ENCODE results near the gene HLA-E.

GRCh38 chr6:30461055-30461454 lies 28.3 kb upstream of the HLA-E start:
- TF ChIP-seq PPARA (CRISPR knock-in tag; IDR thresholded peaks at IDR 0.05; ENCODE audit: borderline replicate concordance), result no peak
- TF ChIP-seq POU6F1 (CRISPR knock-in tag; IDR thresholded peaks at IDR 0.05; ENCODE audit: borderline replicate concordance, low read depth), result no peak
- TF ChIP-seq PATZ1 (CRISPR knock-in tag; IDR thresholded peaks at IDR 0.05; ENCODE audit: borderline replicate concordance), result no peak
- TF ChIP-seq RARB (CRISPR knock-in tag; IDR thresholded peaks at IDR 0.05), result no peak
- TF ChIP-seq BACH2 (CRISPR knock-in tag; IDR thresholded peaks at IDR 0.05; ENCODE audit: borderline replicate concordance), result no peak
- no peak for TF ChIP-seq TCF4 (CRISPR knock-in tag; IDR thresholded peaks at IDR 0.05; ENCODE audit: borderline replicate concordance)
- TF ChIP-seq ARNTL (CRISPR knock-in tag; IDR thresholded peaks at IDR 0.05; ENCODE audit: borderline replicate concordance, low read depth), result no peak
- TF ChIP-seq ZFP30 (CRISPR knock-in tag; IDR thresholded peaks at IDR 0.05), result no peak

Measured in SK-N-SH treated with all-trans-retinoic acid at 6 μM for 48 hours (cell line).